ENCODE data around the gene ARHGAP18.

ARHGAP18 gene

DNA sequence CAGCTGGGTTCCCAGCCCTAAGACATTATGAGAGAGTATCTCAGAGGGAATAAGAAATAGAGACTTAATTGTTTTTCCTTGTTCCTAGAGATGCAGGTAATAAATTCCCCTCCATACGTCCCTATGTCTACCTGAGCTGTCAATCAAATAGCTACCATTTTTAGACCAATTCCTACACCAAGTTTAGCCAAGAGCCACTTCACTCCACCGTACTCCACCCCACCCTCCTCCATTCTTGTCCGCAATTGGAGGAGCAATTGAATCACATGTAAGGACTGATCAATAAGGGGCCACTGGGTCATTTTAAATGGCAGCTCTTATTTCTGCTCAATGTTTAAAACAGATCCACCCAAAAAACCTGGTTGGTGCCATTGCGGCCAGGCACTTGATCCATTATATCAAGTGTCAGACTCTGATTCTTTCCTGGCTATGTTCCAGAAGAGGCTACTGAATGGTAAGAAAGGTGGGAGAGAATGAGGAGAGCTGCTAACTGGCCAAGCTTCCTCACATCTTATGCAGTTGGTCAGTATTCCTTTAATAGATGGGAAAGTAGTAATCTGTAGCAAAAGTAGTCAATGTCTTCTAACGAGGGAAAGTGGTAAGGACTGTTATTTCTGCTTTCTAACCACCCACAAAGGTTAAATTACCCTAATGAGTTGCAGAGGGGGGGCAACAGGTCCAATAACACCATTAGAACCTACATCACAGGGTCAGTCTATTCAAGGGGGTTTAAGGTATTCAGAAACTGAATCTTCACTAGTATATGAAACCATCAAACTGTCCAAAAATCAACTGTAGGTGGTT, 34.1 kb downstream of the ARHGAP18 start:
- in situ Hi-C loops (cut with MboI; ENCODE audit: low pct_unique_long_range_greater_than_20kb, low sequenced_read_pairs): no loop called here
- no peak for DNase-seq

DNA sequence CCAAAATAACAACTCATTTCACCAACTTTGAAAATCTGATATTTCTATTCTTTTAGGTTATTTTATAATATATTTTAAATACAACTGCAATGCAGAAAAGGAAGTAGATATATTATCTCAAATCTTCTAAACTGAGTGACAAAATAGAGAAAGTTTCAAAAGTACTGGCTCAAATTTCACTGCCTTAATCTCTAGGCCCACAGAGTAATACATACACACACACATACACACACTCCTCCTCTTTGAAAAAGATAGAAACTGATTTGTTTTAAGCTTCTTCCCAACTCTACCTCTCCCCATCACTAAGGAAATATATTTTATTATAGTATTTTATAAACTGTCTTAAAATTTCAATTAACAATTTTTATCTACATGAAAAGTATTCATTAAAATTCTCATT, 36.2 kb downstream of the ARHGAP18 start:
- in situ Hi-C loops (cut with MboI; ENCODE audit: low pct_unique_long_range_greater_than_20kb, low sequenced_read_pairs): no loop called here

GRCh38 chr6:129672881-129673631, 36.9 kb downstream of the ARHGAP18 start:
- in situ Hi-C loops (cut with MboI; ENCODE audit: low pct_unique_long_range_greater_than_20kb, low sequenced_read_pairs): no loop called here
- DNase-seq: peak; percentile 20

More for the DNA sequence above, 36.2 kb downstream of the ARHGAP18 start:
- no peak for DNase-seq

- in situ Hi-C loops (cut with MboI; ENCODE audit: low pct_unique_long_range_greater_than_20kb, low sequenced_read_pairs): no loop called here
- DNase-seq: no peak
Measured at GRCh38 chr6:129672341-129672682, 37.7 kb downstream of the ARHGAP18 start.

DNA sequence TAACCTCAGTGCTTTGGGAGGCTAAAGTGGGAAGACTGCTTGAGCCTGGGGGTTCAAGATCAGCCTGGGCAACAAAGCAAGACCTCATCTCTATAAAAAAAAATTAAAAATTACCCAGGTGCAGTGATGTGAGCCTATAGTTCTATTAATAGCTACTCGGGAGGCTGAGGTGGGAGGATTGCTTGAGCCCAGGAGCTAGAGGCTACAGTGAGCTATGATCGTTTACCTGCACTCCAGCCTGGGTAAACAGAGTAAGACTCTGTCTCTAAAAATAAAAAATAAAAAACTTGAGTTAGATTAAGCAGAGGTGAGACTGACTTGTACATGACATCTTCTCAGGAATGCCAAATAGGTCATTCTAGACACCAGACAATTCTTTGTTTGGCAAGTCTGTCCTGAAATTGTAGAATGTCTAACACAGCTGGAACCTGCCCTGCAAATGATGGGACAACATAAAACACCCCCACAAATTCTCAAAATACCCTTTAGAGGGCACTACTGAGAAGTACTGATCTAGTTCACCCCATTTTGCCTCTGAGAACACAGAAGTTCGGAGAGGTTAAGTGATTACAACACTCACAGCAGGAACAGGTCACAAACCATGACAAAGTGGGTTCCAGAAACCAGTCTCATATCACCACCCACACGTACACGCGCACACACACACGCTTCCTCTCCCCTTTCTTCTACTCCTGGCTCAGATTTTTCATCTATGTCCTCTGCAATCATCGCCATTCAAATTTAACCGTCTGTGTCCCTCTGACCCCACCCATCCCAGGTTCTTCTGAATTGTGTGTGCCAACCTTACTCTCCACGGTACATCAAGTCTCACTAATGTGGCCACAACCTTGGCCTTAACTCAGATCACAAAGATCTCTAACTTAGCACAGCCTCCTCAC, 38.3 kb downstream of the ARHGAP18 start:
- DNase-seq: peak; percentile 86
- in situ Hi-C loops (cut with MboI; ENCODE audit: low pct_unique_long_range_greater_than_20kb, low sequenced_read_pairs): no loop called here

DNA sequence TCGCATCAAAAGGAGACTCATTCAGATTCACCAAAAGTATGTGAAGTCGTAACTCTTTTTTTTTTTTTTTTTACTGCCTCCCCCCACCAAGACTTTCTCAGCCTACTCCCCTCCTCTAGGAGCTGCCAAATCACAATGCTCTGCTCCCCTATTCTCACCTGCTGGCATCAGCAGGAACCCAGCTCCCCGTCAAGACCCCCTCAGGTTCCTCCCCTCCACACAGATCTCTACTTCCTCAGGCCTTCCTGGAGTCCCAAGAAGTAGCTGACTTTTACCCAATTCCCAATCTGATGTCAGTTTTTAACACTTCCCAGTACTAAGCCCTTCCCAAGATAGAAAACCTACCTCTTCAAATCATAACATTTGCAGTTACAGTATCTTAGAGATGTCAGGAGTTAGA, 39.3 kb downstream of the ARHGAP18 start:
- in situ Hi-C loops (cut with MboI; ENCODE audit: low pct_unique_long_range_greater_than_20kb, low sequenced_read_pairs): no loop called here
- DNase-seq: no peak

- DNase-seq: no peak
- in situ Hi-C loops (cut with MboI; ENCODE audit: low pct_unique_long_range_greater_than_20kb, low sequenced_read_pairs): no loop called here
Measured at GRCh38 chr6:129667621-129668020, 42.4 kb downstream of the ARHGAP18 start.

- in situ Hi-C loops (cut with MboI; ENCODE audit: low pct_unique_long_range_greater_than_20kb, low sequenced_read_pairs): no loop called here
- DNase-seq: no peak
Measured at GRCh38 chr6:129667034-129667433, 42.9 kb downstream of the ARHGAP18 start.

DNA sequence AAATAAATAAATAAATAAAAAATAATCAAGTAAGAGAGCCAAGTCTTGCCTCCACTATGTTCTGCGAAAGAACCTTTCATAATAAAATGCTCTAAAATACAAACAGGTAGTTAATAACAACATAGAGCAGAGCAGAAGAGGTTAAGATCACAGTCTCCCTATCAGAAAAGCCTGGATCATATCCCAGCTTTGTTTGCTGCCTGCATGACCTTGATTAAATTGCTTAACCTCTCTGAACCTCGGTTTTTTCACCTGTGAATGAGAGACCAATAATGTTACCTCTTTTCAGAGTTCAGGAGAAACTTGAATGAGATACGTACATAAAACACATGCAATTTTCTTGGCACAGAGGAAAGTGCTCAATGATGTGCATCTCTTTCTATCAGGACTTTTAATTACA, 44.4 kb downstream of the ARHGAP18 start:
- DNase-seq: no peak
- in situ Hi-C loops (cut with MboI; ENCODE audit: low pct_unique_long_range_greater_than_20kb, low sequenced_read_pairs): no loop called here

GRCh38 chr6:129663531-129663930, 46.4 kb downstream of the ARHGAP18 start:
- in situ Hi-C loops (cut with MboI; ENCODE audit: low pct_unique_long_range_greater_than_20kb, low sequenced_read_pairs): no loop called here

GRCh38 chr6:129662980-129663431, 47.0 kb downstream of the ARHGAP18 start:
- in situ Hi-C loops (cut with MboI; ENCODE audit: low pct_unique_long_range_greater_than_20kb, low sequenced_read_pairs): no loop called here
- no peak for DNase-seq

More at GRCh38 chr6:129663531-129663930, 46.4 kb downstream of the ARHGAP18 start:
- DNase-seq: no peak

GRCh38 chr6:129662406-129662766, 47.6 kb downstream of the ARHGAP18 start:
- DNase-seq: no peak
- in situ Hi-C loops (cut with MboI; ENCODE audit: low pct_unique_long_range_greater_than_20kb, low sequenced_read_pairs): no loop called here

- in situ Hi-C loops (cut with MboI; ENCODE audit: low pct_unique_long_range_greater_than_20kb, low sequenced_read_pairs): no loop called here
Measured at GRCh38 chr6:129661536-129662405, 48.2 kb downstream of the ARHGAP18 start.

DNA sequence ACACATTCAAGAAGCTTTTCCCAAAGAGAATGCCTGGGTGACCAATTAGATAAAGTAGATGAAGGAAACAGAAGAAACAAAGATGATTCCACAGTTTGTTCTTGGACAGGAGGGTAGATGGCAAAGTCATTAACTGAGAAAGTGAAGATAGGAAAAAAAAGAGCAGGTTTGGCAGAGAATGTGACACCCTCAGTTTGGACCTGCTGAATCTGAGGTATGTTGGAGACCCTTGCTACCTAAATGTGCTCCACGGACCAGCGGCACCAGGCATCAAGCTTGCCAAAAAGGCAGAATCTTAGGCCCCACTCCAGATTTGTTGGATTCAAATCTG, 49.7 kb downstream of the ARHGAP18 start:
- in situ Hi-C loops (cut with MboI; ENCODE audit: low pct_unique_long_range_greater_than_20kb, low sequenced_read_pairs): no loop called here
- no peak for DNase-seq

More at GRCh38 chr6:129661536-129662405, 48.2 kb downstream of the ARHGAP18 start:
- no peak for DNase-seq

DNA sequence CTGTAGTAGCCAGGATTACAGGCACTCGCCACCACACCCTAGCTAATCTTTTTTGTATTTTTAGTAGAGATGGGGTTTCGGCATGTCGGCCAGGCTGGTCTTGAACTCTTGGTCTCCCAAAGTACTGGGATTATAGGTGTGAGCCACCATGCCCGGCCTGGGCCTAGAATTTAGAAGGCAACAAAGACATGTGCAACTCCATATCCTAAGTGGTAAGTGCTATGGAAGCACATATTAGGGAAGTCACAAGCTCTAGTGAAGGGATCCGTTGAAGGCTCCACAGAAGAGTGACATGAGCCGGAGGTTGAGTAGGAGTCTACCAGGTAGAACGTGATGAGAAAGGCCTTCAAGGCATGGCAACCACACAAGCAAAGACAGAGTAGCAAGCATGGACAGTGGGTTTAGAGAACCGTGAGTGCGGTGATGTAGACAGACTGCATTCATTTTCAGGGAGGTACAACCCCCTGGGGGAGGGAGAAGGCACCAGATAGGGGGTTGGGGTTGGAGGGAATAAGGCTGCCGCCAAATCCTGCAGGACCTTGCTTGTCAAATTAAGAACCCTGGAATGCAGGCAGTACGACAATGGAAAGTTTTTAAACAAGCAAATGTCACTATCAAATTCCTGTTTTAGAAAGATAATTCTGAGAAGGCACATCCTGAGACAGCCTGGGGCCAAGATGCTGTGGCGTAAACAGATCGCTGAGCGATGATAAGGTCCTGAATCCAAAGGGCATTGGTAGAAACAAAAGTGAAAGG, 50.2 kb downstream of the ARHGAP18 start:
- in situ Hi-C loops (cut with MboI; ENCODE audit: low pct_unique_long_range_greater_than_20kb, low sequenced_read_pairs): no loop called here
- no peak for DNase-seq

- in situ Hi-C loops (cut with MboI; ENCODE audit: low pct_unique_long_range_greater_than_20kb, low sequenced_read_pairs): no loop called here
- DNase-seq: no peak
Measured at GRCh38 chr6:129659167-129659566, 50.8 kb downstream of the ARHGAP18 start.

DNA sequence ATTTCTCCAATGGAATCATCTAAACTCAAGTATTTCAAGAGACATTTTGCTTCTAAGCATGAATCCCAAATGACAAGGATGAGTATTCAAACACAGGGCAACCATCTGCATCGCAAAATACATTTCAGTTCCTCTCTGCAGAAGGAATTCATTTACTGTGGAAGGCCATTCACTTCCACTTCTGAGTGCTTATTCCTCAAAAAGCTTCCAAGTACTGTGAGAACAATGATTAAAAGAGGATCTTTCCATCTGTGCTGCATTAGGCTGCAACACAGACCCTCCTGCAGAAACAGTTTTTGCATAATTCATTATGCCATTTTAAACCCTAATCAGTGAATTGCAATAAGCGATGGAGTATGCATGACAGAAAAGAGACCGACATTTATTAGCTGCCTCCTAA, 52.5 kb downstream of the ARHGAP18 start:
- no peak for DNase-seq
- in situ Hi-C loops (cut with MboI; ENCODE audit: low pct_unique_long_range_greater_than_20kb, low sequenced_read_pairs): no loop called here

GRCh38 chr6:129655334-129655733, 54.6 kb downstream of the ARHGAP18 start:
- in situ Hi-C loops (cut with MboI; ENCODE audit: low pct_unique_long_range_greater_than_20kb, low sequenced_read_pairs): no loop called here
- DNase-seq: no peak

Data from KBM-7 (cell line).